PC-9 (cell line): ENCODE results near the gene DNAJC22.

Experiments used
- CTCF ChIP-seq: fragments of 200-600 bp; sonication (generic); conservative IDR thresholded peaks from 2 replicates; pipeline ENCODE4 v1.6.1; 2017; ENCODE audit warnings: mixed run types, antibody characterized with exemption, mild to moderate bottlenecking, moderate library complexity
- EZH2 ChIP-seq: fragments of 200-600 bp; sonication (generic); IDR thresholded peaks from 2 replicates; pipeline ENCODE4 v1.8.0; 2017; ENCODE audit warnings: antibody characterized with exemption, low read depth

- TF ChIP-seq CTCF (no peak), EZH2 (no peak)
Observed at GRCh38 chr12:49349266-49349665, 2.6 kb downstream of the DNAJC22 start.
